ENCODE data around the gene ERV3-1. TPM values are rescaled to one million over a fixed set of nuclear protein-coding genes. Genes with fewer than 3 reads are reported as not detected.
A peak's percentile ranks its signal among the peaks of the same experiment; 100 is the strongest.
"Not testable (repeated sequence)": the region's sequence is repeated elsewhere in the genome, so short reads cannot be mapped to it uniquely, and the experiment has no call there.

The ERV3-1 gene
- total RNA-seq, result 6.3 TPM
- long read RNA-seq, partial matches to known transcripts, result 0 of 4 reads
- long read RNA-seq, other reads (novel, unspliced or antisense), result 3 of 4 reads

- intact Hi-C loops (cut with DNase I), result no loop called here
- ATAC-seq (ENCODE audit: poor library complexity), result peak; percentile 99
- peak; percentile 97 for DNase-seq
Measured at GRCh38 chr7:65006094-65006992, at the start of gene ERV3-1. ERV3-1 (minus strand) TSS chr7:65006687; CDS start chr7:64993026, 13,661 bp downstream.

GRCh38 chr7:65055786-65056185, 49.3 kb upstream of the ERV3-1 start:
- intact Hi-C loops (cut with DNase I); DNase-seq; ATAC-seq (ENCODE audit: poor library complexity): not testable (repeated sequence)

GRCh38 chr7:65054466-65054994, 48.0 kb upstream of the ERV3-1 start:
- DNase-seq; intact Hi-C loops (cut with DNase I): not testable (repeated sequence)
- ATAC-seq (ENCODE audit: poor library complexity), result peak; percentile 75

GRCh38 chr7:65051654-65052053, 45.2 kb upstream of the ERV3-1 start:
- ATAC-seq (ENCODE audit: poor library complexity), result peak; percentile 38
- DNase-seq; intact Hi-C loops (cut with DNase I): not testable (repeated sequence)

- ATAC-seq (ENCODE audit: poor library complexity); intact Hi-C loops (cut with DNase I); DNase-seq: not testable (repeated sequence)
Measured at GRCh38 chr7:65051139-65051538, 44.7 kb upstream of the ERV3-1 start.

GRCh38 chr7:65046329-65046728, 39.8 kb upstream of the ERV3-1 start:
- not testable (repeated sequence) for DNase-seq

GRCh38 chr7:65045589-65045988, 39.1 kb upstream of the ERV3-1 start:
- intact Hi-C loops (cut with DNase I); ATAC-seq (ENCODE audit: poor library complexity); DNase-seq: not testable (repeated sequence)

More at GRCh38 chr7:65046329-65046728, 39.8 kb upstream of the ERV3-1 start:
- intact Hi-C loops (cut with DNase I); ATAC-seq (ENCODE audit: poor library complexity): not testable (repeated sequence)

- DNase-seq, result peak; percentile 55
- intact Hi-C loops (cut with DNase I), result loop anchor here (5.0 kb wide), 1 partner anchor 199 kb away; no protein-coding TSS in a partner anchor
- ATAC-seq (ENCODE audit: poor library complexity), result peak; percentile 6
Measured at GRCh38 chr7:65038767-65039166, 32.3 kb upstream of the ERV3-1 start.

- ATAC-seq (ENCODE audit: poor library complexity) (peak; percentile 95), DNase-seq (peak; percentile 95)
- intact Hi-C loops (cut with DNase I), result loop anchor here (5.0 kb wide), 1 partner anchor 199 kb away; no protein-coding TSS in a partner anchor
Measured at GRCh38 chr7:65037740-65038688, 31.5 kb upstream of the ERV3-1 start.

GRCh38 chr7:65036526-65036925, 30.0 kb upstream of the ERV3-1 start:
- intact Hi-C loops (cut with DNase I), result loop anchor here (5.0 kb wide), 1 partner anchor 201 kb away; no protein-coding TSS in a partner anchor
- not testable (repeated sequence) for DNase-seq
- ATAC-seq (ENCODE audit: poor library complexity), result peak; percentile 37

GRCh38 chr7:65035469-65035868, 29.0 kb upstream of the ERV3-1 start:
- not testable (repeated sequence) for ATAC-seq (ENCODE audit: poor library complexity); DNase-seq
- intact Hi-C loops (cut with DNase I), result loop anchor here (5.0 kb wide), 1 partner anchor 202 kb away; no protein-coding TSS in a partner anchor

GRCh38 chr7:65034120-65034782, 27.8 kb upstream of the ERV3-1 start:
- intact Hi-C loops (cut with DNase I); DNase-seq; ATAC-seq (ENCODE audit: poor library complexity): not testable (repeated sequence)

GRCh38 chr7:65033391-65033790, 26.9 kb upstream of the ERV3-1 start:
- ATAC-seq (ENCODE audit: poor library complexity); intact Hi-C loops (cut with DNase I): not testable (repeated sequence)

GRCh38 chr7:65025023-65025422, 18.5 kb upstream of the ERV3-1 start:
- intact Hi-C loops (cut with DNase I), result not testable (repeated sequence)

More at GRCh38 chr7:65033391-65033790, 26.9 kb upstream of the ERV3-1 start:
- DNase-seq, result not testable (repeated sequence)

GRCh38 chr7:65020978-65021377, 14.5 kb upstream of the ERV3-1 start:
- peak; percentile 61 for DNase-seq
- ATAC-seq (ENCODE audit: poor library complexity); intact Hi-C loops (cut with DNase I): not testable (repeated sequence)

More at GRCh38 chr7:65025023-65025422, 18.5 kb upstream of the ERV3-1 start:
- not testable (repeated sequence) for ATAC-seq (ENCODE audit: poor library complexity); DNase-seq

GRCh38 chr7:65009881-65010280, 3.4 kb upstream of the ERV3-1 start:
- ATAC-seq (ENCODE audit: poor library complexity); DNase-seq; intact Hi-C loops (cut with DNase I): not testable (repeated sequence)

GRCh38 chr7:65009394-65009793, 2.9 kb upstream of the ERV3-1 start:
- intact Hi-C loops (cut with DNase I), result not testable (repeated sequence)

More at GRCh38 chr7:65009394-65009793, 2.9 kb upstream of the ERV3-1 start:
- not testable (repeated sequence) for ATAC-seq (ENCODE audit: poor library complexity); DNase-seq
